ENCODE data around the gene SH3PXD2A. TPM values are rescaled to one million over a fixed set of nuclear protein-coding genes. Genes with fewer than 3 reads are reported as not detected.

Gene SH3PXD2A
- total and polyA plus RNA-seq, 2 of the 4 experiments (the other 2 are of a cell fraction): 6.3 to 23.0 TPM

DNA sequence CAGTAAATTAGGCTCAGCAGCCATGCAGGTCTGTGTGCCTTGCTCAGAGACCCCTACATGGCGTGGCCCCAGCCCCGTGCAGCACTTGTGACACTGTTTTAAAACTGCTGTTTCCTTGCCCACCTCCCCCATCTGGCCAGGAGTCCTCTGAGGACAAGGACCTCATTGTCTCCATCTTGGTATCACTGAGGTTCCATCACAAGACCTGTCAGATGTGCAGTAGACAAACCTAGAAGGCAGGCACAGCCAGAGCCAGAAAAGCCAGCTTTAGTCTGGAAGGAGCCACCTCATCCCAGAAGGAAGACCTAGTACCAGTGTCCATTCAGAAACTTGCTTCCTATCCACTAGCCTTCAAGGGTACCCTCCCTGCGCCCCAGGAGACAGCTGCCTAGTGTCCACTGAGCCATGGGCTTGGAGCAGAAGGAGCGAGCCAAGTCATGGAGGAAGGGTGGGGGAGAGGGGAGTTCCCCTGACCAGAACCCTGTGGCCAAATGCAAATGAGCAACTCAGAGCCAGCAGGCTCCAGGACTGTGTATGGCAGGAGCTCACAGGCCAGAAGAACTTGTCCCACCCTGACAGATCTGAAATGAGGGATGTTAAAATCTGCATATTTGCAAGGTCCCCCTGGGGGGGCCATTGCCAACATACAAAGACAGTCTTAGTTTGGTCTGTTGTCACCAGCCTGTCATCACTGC is 176.1 kb downstream of the SH3PXD2A start:
- peak overlapping the region; percentile 90 for H2AK5ac ChIP-seq (ENCODE audit: low read depth, low read length)
- H2AK9ac ChIP-seq (replicated peaks; ENCODE audit: low read depth, low read length, poor library complexity): peak overlapping the region; percentile 21
- no peak overlapping the region for H2AFZ ChIP-seq (replicated peaks; ENCODE audit: low read length, poor library complexity)
- POLR2A ChIA-PET (ENCODE audit: unreplicated experiment): no interaction called here
- no peak overlapping the region for H3K4me2 ChIP-seq (ENCODE audit: low read depth, low read length)
- peak overlapping the region; percentile 97 for H4K91ac ChIP-seq (ENCODE audit: insufficient read depth, low read depth, low read length)
- H2BK5ac ChIP-seq (ENCODE audit: low read depth, low read length, poor library complexity, severe bottlenecking): peak overlapping the region; percentile 88
- intact Hi-C loops (cut with micrococcal nuclease) (loop anchor here (5.0 kb wide), 1 partner anchor 62 kb away; no protein-coding TSS in a partner anchor), dilution Hi-C loops (cut with HindIII; ENCODE audit: low sequenced_read_pairs, unreplicated experiment) (loop anchor here (10.0 kb wide), 1 partner anchor 64 kb away; no protein-coding TSS in a partner anchor), in situ Hi-C loops (cut with MboI; ENCODE audit: low sequenced_read_pairs) (no loop called here)
- peak; percentile 38 for DNase-seq
- no peak for ATAC-seq (ENCODE audit: low read depth)
- peaks cover 13% of the 10 kb centered on the region for H3K9me1 ChIP-seq (ENCODE audit: insufficient read depth, low read length)
- H4K8ac ChIP-seq (ENCODE audit: low read depth in 2 of 2, low read length in 2 of 2): peak overlapping the region; percentile 98
- no peak overlapping the region for H3K56ac ChIP-seq (ENCODE audit: extremely low read depth, insufficient read depth, low read length)
- H3K9me3 ChIP-seq (ENCODE audit: control insufficient read depth, insufficient read depth, low read length): no peaks in the 10 kb centered on the region
- H2BK15ac ChIP-seq (ENCODE audit: low read depth, low read length): peak overlapping the region; percentile 85; the same call in 2 of the 3 replicates
- WGBS, 2 experiments (ENCODE audit: extremely low coverage in 2 of 2, insufficient read length in 1 of 2): 76% methylated on average over 2 of the region's 4 CpGs; no CpG with 5 or more reads in 1 of the 2 experiments
- H3K27ac ChIP-seq (ENCODE audit: insufficient read depth, low read length): 0 out of 2 replicates have a peak overlapping the region, but pooled peaks have one; percentile 3
- no peak overlapping the region for H3K23ac ChIP-seq (ENCODE audit: low read depth, low read length)
- H3K9ac ChIP-seq (ENCODE audit: low read depth, low read length): no peak overlapping the region
- no peak overlapping the region for H3K4me3 ChIP-seq (ENCODE audit: insufficient read depth, low read depth, low read length)
- H3K14ac ChIP-seq (replicated peaks; ENCODE audit: low read depth, low read length): no peak overlapping the region
- H2BK20ac ChIP-seq (ENCODE audit: low read depth, low read length): peak overlapping the region; percentile 78; the same call in 1 of the 2 replicates
- peaks cover 27 to 48% of the 10 kb centered on the region in 2 experiments for H3K79me1 ChIP-seq (ENCODE audit: low read depth in 1 of 2, low read length in 2 of 2)
- H2BK120ac ChIP-seq (ENCODE audit: low read depth, low read length): peak overlapping the region; percentile 89
- no TSS peak for BruUV-seq (replicated peaks)
- H3K36me3 ChIP-seq (ENCODE audit: control insufficient read depth, insufficient read depth, low read length): peaks cover 2% of the 10 kb centered on the region; the same call in 1 of the 2 replicates
- peak overlapping the region; percentile 98 for H3K4ac ChIP-seq (ENCODE audit: low read depth, low read length)
- peak overlapping the region; percentile 53 for H3K18ac ChIP-seq (ENCODE audit: low read depth, low read length)
- CTCF ChIA-PET: no interaction called here
- H3K27me3 ChIP-seq (ENCODE audit: control insufficient read depth, insufficient read depth, low read length): no peaks in the 10 kb centered on the region
- peaks cover 22% of the 10 kb centered on the region for H3K4me1 ChIP-seq (ENCODE audit: control insufficient read depth, insufficient read depth, low read length)
- peak overlapping the region; percentile 91 for H4K5ac ChIP-seq (ENCODE audit: low read depth, low read length)
- no peaks in the 10 kb centered on the region for H4K20me1 ChIP-seq (ENCODE audit: insufficient read depth, low read length)
- TF ChIP-seq SMC3 (IDR thresholded peaks at IDR 0.05; ENCODE audit: low read depth, low read length): no peak
- no peak for TF ChIP-seq FOS (IDR thresholded peaks at IDR 0.05; ENCODE audit: low read depth, low read length)
- TF ChIP-seq MXI1 (IDR thresholded peaks at IDR 0.05; ENCODE audit: borderline replicate concordance, low read depth, low read length): no peak
- TF ChIP-seq POLR2A (IDR thresholded peaks at IDR 0.05; ENCODE audit: low read depth, low read length): no peak
- TF ChIP-seq, protein P1, sequence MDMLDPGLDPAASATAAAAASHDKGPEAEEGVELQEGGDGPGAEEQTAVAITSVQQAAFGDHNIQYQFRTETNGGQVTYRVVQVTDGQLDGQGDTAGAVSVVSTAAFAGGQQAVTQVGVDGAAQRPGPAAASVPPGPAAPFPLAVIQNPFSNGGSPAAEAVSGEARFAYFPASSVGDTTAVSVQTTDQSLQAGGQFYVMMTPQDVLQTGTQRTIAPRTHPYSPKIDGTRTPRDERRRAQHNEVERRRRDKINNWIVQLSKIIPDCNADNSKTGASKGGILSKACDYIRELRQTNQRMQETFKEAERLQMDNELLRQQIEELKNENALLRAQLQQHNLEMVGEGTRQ (IDR thresholded peaks at IDR 0.05; ENCODE audit: low read depth, low read length): no peak
- TF ChIP-seq CEBPB (IDR thresholded peaks at IDR 0.05; ENCODE audit: low read depth, low read length): no peak
- no peak for TF ChIP-seq RCOR1 (IDR thresholded peaks at IDR 0.05; ENCODE audit: insufficient replicate concordance, low read length)
- TF ChIP-seq, protein P2, sequence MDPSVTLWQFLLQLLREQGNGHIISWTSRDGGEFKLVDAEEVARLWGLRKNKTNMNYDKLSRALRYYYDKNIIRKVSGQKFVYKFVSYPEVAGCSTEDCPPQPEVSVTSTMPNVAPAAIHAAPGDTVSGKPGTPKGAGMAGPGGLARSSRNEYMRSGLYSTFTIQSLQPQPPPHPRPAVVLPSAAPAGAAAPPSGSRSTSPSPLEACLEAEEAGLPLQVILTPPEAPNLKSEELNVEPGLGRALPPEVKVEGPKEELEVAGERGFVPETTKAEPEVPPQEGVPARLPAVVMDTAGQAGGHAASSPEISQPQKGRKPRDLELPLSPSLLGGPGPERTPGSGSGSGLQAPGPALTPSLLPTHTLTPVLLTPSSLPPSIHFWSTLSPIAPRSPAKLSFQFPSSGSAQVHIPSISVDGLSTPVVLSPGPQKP (IDR thresholded peaks at IDR 0.05; ENCODE audit: borderline replicate concordance, low read depth, low read length): no peak
- no peak for TF ChIP-seq RAD21 (IDR thresholded peaks at IDR 0.05; ENCODE audit: low read length)
- no peak for TF ChIP-seq RFX5 (IDR thresholded peaks at IDR 0.05; ENCODE audit: low read depth, low read length)
- TF ChIP-seq MAFK (IDR thresholded peaks at IDR 0.05; ENCODE audit: low read depth, low read length): no peak
- no peak for TF ChIP-seq NFE2L2 (IDR thresholded peaks at IDR 0.05; ENCODE audit: low read depth, low read length)
- no peak for TF ChIP-seq BHLHE40 (IDR thresholded peaks at IDR 0.05; ENCODE audit: low read depth, low read length)
- no peak for TF ChIP-seq CHD1 (IDR thresholded peaks at IDR 0.05; ENCODE audit: low read depth, low read length)
- no peak for TF ChIP-seq MAZ (IDR thresholded peaks at IDR 0.05; ENCODE audit: borderline replicate concordance, low read depth, low read length)
